Measurements from ENCODE around the gene SPAG9.

DNA sequence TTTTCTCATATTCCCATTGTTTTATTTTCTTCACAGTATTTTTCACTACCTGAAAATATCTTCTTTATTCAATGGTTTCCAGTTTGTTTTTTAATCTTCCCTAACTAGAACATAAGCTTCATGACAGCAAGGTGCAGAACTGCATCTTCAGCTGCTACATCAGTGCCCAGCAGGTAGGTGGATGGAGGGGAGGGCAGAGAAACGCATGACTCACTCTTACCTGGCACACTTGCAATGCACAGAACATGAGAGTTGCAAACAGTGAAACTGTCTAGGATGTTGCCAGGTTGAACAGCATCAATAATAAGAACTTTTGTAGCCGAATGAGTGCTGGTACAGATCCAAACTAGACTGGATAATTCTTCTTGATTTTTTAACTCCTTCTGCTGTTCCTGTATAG is 127.1 kb downstream of the SPAG9 start:
- TF ChIP-seq, protein P1, sequence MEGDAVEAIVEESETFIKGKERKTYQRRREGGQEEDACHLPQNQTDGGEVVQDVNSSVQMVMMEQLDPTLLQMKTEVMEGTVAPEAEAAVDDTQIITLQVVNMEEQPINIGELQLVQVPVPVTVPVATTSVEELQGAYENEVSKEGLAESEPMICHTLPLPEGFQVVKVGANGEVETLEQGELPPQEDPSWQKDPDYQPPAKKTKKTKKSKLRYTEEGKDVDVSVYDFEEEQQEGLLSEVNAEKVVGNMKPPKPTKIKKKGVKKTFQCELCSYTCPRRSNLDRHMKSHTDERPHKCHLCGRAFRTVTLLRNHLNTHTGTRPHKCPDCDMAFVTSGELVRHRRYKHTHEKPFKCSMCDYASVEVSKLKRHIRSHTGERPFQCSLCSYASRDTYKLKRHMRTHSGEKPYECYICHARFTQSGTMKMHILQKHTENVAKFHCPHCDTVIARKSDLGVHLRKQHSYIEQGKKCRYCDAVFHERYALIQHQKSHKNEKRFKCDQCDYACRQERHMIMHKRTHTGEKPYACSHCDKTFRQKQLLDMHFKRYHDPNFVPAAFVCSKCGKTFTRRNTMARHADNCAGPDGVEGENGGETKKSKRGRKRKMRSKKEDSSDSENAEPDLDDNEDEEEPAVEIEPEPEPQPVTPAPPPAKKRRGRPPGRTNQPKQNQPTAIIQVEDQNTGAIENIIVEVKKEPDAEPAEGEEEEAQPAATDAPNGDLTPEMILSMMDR (conservative IDR thresholded peaks at IDR 0.05; ENCODE audit: low read depth, low read length), result no peak
- TF ChIP-seq EZH2 (IDR thresholded peaks at IDR 0.05; ENCODE audit: low read length, unreplicated experiment), result no peak
- TF ChIP-seq EZH2phosphoT487 (IDR thresholded peaks at IDR 0.05; ENCODE audit: borderline replicate concordance, low read length), result no peak
